NB4 (cell line): Measurements from ENCODE around the gene SIAH1.

Source experiments
- DNase-seq: peaks from one replicate; pipeline ENCODE4 v3.0.0; 2010; ENCODE audit warnings: low read depth
- H3K4me3 ChIP-seq: one replicate; pipeline ENCODE4 v1.5.1; 2011; ENCODE audit warnings: mild to moderate bottlenecking, low read depth, low read length, moderate library complexity
- CTCF ChIP-seq: IDR thresholded peaks from one replicate; pipeline ENCODE4 v1.5.1; 2012; ENCODE audit warnings: low read depth, low read length
- MYC ChIP-seq: IDR thresholded peaks from 2 replicates; pipeline ENCODE4 v1.6.1; 2011; ENCODE audit warnings: low read depth, low read length
- POLR2A ChIP-seq: IDR thresholded peaks from 2 replicates; pipeline ENCODE4 v1.6.1; 2011; ENCODE audit warnings: mild to moderate bottlenecking; ENCODE audit not compliant: insufficient read length; ENCODE audit errors: extremely low read depth
- TF ChIP-seq, protein P1 (sequence below): IDR thresholded peaks from 2 replicates; pipeline ENCODE4 v1.6.1; 2011; ENCODE audit warnings: low read depth, low read length

The SIAH1 gene

DNA sequence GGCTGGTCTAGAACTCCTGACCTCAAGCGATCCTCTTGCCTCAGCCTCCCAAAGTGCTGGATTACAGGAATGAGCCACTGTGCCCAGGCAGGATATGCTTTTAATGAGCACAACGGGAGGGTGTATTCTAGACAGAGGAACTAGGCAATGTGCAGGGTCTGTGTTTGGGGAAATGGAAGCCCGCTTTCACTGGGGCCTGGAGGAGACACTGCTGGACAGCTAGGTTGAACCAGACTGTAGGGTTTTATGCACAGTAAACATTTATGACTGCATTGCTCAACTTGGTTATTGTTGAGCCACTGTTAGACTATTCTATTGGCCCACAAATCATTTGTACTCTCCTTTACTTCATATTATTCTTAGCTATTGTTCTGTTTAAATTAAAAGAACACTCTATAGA, 10.2 kb upstream of the SIAH1 start:
- no peak overlapping the region for H3K4me3 ChIP-seq
- peak; percentile 28 for DNase-seq
- TF ChIP-seq MYC (no peak), CTCF (no peak), POLR2A (no peak)
- TF ChIP-seq, protein P1, sequence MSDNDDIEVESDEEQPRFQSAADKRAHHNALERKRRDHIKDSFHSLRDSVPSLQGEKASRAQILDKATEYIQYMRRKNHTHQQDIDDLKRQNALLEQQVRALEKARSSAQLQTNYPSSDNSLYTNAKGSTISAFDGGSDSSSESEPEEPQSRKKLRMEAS, result no peak

DNA sequence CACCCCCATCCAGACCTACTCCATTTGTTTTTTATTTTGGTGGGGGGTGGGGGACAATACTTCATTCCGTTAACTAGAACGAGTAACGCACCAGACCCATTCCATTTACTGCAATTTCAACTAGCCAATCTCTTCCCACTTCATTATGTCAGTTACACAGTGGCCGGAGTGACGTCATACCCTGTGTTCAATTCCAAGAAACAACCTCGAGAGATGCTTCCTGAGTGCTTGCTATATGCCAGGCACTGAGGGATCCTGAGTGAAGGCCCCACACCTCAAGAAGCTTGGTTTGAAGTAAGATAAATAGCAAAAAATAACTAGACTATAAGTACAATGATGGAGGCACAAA, 9.1 kb upstream of the SIAH1 start:
- no peak for DNase-seq
- TF ChIP-seq, protein P1, result no peak
- TF ChIP-seq CTCF (no peak), POLR2A (no peak), MYC (no peak)
- no peak overlapping the region for H3K4me3 ChIP-seq

- TF ChIP-seq CTCF, result no peak
- no peak for TF ChIP-seq MYC
- TF ChIP-seq, protein P1, result no peak
- no peak for TF ChIP-seq POLR2A
- DNase-seq, result no peak
- H3K4me3 ChIP-seq, result no peak overlapping the region
Measured at GRCh38 chr16:48393485-48394354, 8.5 kb upstream of the SIAH1 start.

DNA sequence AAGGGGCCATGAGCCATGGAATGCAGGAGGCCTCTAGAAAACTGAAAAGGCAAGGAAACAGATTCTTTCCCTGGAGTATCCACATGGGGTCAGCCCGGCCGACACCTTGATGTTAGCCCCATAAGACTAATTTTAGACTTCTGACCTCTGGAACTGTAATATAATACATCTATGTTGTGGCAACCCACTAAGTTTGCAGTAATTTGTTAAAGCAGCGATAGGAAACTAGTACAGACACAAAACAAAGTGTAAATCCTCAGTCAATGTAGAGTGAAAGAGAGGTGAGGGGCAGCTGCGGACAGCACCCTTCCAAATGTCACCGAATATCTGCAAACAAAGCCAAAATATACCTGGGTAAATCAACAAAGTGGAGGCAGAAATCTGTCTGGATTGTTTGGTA, 7.2 kb upstream of the SIAH1 start:
- no peak for TF ChIP-seq CTCF
- no peak for TF ChIP-seq MYC
- TF ChIP-seq, protein P1, result no peak
- no peak for TF ChIP-seq POLR2A
- H3K4me3 ChIP-seq, result no peak overlapping the region
- no peak for DNase-seq

DNA sequence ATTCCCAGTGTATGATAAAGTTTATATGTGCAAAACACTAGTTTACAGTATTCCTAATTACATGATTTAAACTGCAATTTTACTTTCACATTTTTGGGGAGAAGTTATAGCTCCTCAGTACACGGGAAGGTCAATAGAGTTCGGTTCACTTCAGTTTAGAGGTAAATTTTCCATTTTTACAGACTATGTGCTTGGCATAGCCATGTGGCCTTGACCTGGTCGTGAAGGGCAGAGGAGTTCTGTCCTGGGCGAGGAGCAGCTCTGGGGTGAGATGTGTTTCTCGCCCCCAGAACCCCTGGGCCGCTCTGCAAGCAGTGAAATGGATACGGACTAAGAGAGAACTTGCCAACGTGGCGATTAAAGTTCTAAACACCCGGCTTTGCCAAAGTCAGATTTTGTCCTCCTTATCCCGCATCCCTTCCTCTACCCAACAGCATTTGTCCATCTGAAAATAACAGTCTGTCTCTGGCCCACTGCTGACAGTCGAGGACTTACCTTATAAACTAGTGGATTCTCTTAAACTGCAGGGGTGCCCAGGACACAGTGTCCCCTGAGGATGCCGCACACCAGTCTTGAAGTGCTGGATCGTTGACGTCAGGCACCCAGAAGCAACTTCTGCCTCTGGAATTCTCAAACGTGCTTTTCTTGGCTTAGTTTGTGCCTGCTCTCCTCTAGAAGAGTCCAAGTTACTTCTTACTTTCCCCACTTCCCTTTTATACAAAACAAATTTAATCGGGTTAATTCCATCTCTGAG, 1.5 kb upstream of the SIAH1 start:
- H3K4me3 ChIP-seq, result no peak overlapping the region
- TF ChIP-seq MYC, result no peak
- no peak for TF ChIP-seq POLR2A

More for the DNA sequence above, 1.5 kb upstream of the SIAH1 start:
- DNase-seq, result no peak
